Dendritic cell treated with granulocyte-macrophage colony-stimulating factor and Interleukin-4, amounts not matched to agents 40 ng/mL and 50 ng/mL, for 4 days (primary cell): ENCODE data around the gene GLMN.
"Not testable (repeated sequence)": the region's sequence is repeated elsewhere in the genome, so short reads cannot be mapped to it uniquely, and the experiment has no call there.

Experiments used
- H3K27ac Mint-ChIP-seq: one replicate; pipeline ENCODE4 v1.8.0; 2022; ENCODE audit warnings: mild to moderate bottlenecking, mixed read lengths
- H3K27me3 Mint-ChIP-seq: one replicate; pipeline ENCODE4 v1.8.0; 2022; ENCODE audit warnings: mild to moderate bottlenecking, mixed read lengths
- H3K36me3 Mint-ChIP-seq: one replicate; pipeline ENCODE4 v1.8.0; 2022; ENCODE audit warnings: low read depth, mixed read lengths
- H3K4me1 Mint-ChIP-seq: one replicate; pipeline ENCODE4 v1.8.0; 2022; ENCODE audit warnings: low read depth, mixed read lengths
- H3K4me3 Mint-ChIP-seq: one replicate; pipeline ENCODE4 v1.8.0; 2022; ENCODE audit warnings: mild to moderate bottlenecking, moderate library complexity, mixed read lengths
- H3K9me3 Mint-ChIP-seq: one replicate; pipeline ENCODE4 v1.8.0; 2022; ENCODE audit warnings: mixed read lengths
- intact Hi-C: fragments of 100-400 bp; cut with micrococcal nuclease; formaldehyde crosslinking; loops from one replicate; pipeline ENCODE4 v1.15.0; 2022

The GLMN gene

DNA sequence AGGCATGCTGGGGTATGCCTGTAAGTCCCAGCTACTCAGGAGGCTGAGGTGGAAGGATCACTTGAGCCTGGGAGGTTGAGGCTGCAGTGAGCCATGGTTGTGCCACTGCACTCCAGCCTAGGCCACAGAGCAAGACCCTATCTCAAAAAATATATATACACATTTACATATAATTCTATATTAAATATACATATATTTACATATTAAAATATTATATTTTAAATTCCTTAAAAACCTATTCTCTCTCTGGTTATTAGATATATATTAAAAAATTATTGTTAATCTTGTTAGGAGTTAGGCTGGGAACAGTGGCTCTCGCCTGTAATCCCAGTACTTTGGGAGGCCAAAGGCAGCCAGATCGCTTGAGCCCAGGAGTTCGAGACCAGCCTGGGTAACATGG lies 22.7 kb downstream of the GLMN start:
- H3K4me3 Mint-ChIP-seq = no peak overlapping the region
- H3K4me1 Mint-ChIP-seq = no peaks in the 10 kb centered on the region
- no peaks in the 10 kb centered on the region for H3K9me3 Mint-ChIP-seq
- H3K27me3 Mint-ChIP-seq = no peaks in the 10 kb centered on the region
- intact Hi-C loops = no loop called here
- no peak overlapping the region for H3K27ac Mint-ChIP-seq
- H3K36me3 Mint-ChIP-seq = peaks cover 61% of the 10 kb centered on the region

- Mint-ChIP-seq H3K4me1 (no peaks in the 10 kb centered on the region), H3K27ac (no peak overlapping the region), H3K36me3 (peaks cover 50% of the 10 kb centered on the region), H3K4me3 (no peak overlapping the region), H3K9me3 (no peaks in the 10 kb centered on the region), H3K27me3 (no peaks in the 10 kb centered on the region)
- intact Hi-C loops = no loop called here
Measured at GRCh38 chr1:92274939-92275338, 23.8 kb downstream of the GLMN start.

- Mint-ChIP-seq H3K36me3 (peaks cover 42% of the 10 kb centered on the region), H3K27ac (no peak overlapping the region), H3K27me3 (no peaks in the 10 kb centered on the region), H3K9me3 (no peaks in the 10 kb centered on the region), H3K4me3 (no peak overlapping the region), H3K4me1 (no peaks in the 10 kb centered on the region)
- intact Hi-C loops = no loop called here
Measured at GRCh38 chr1:92273039-92273438, 25.7 kb downstream of the GLMN start.

DNA sequence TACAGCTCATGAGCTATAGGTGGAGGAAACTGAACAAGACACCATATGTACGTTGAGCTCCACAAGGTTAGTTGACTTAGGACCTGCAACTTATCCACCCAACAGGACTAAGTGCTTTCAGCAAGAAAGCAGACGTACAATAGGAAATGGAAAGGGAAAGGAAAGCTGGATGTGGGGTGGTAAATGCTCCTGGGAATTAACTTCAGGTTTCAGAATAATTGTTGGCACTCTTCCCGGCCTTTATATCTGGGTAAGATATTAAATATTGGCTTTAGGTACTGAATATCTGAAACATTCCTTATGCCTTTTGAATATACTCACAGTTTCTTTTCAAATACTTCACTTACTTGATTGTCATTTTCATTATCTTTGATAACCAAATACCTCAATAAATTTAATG lies 36.3 kb downstream of the GLMN start:
- no peak overlapping the region for H3K4me3 Mint-ChIP-seq
- no peaks in the 10 kb centered on the region for H3K4me1 Mint-ChIP-seq
- no peak overlapping the region for H3K27ac Mint-ChIP-seq
- no peaks in the 10 kb centered on the region for H3K9me3 Mint-ChIP-seq
- H3K36me3 Mint-ChIP-seq = peaks cover 65% of the 10 kb centered on the region
- no peaks in the 10 kb centered on the region for H3K27me3 Mint-ChIP-seq
- intact Hi-C loops = no loop called here

GRCh38 chr1:92259350-92259749 lies 39.4 kb downstream of the GLMN start:
- intact Hi-C loops = no loop called here
- Mint-ChIP-seq H3K27me3 (no peaks in the 10 kb centered on the region), H3K4me3 (no peak overlapping the region), H3K36me3 (peaks cover 81% of the 10 kb centered on the region), H3K27ac (no peak overlapping the region), H3K9me3 (peaks cover 19% of the 10 kb centered on the region), H3K4me1 (no peaks in the 10 kb centered on the region)

DNA sequence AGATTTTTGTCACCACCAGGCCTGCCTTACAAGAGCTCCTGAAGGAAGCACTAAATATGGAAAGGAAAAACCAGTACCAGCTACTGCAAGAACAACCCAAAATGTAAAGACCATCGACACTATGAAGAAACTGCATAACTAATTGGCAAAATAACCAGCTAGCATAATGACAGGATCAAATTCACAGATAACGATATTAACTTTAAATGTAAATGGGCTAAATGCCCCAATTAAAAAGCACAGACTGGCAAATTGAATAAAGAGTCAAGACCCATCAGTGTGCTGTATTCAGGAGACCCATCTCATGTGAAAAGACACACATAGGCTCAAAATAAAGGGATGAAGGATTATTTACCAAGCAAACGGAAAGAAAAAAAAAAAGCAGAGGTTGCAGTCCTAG lies 44.1 kb downstream of the GLMN start:
- H3K36me3 Mint-ChIP-seq = peaks cover 62% of the 10 kb centered on the region
- H3K9me3 Mint-ChIP-seq = peaks cover 31% of the 10 kb centered on the region
- H3K4me3 Mint-ChIP-seq, H3K27me3 Mint-ChIP-seq, intact Hi-C loops, H3K4me1 Mint-ChIP-seq, H3K27ac Mint-ChIP-seq: not testable (repeated sequence)

DNA sequence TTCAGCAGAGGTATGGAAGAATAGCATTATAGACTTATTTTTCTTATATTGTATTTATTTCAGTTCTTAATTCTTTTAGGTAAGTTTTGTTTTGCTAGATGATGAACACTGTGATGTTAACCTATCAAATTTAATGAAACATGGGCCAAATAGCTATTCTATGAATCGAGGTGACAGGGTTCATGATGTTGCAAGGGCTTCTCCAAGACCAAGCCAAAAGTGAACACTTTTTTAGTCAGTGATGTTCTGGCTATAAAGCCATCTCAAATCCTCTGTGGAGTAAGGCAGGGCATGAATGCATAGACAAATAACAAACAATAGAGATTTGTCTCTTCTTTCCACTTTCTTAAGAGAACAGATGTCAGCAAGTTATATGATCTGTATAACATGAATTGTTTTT lies 54.4 kb downstream of the GLMN start:
- no peak overlapping the region for H3K4me3 Mint-ChIP-seq
- H3K4me1 Mint-ChIP-seq = no peaks in the 10 kb centered on the region
- H3K9me3 Mint-ChIP-seq = no peaks in the 10 kb centered on the region
- peaks cover 8% of the 10 kb centered on the region for H3K36me3 Mint-ChIP-seq
- intact Hi-C loops = no loop called here
- H3K27me3 Mint-ChIP-seq = no peaks in the 10 kb centered on the region
- H3K27ac Mint-ChIP-seq = no peak overlapping the region

- Mint-ChIP-seq H3K27me3 (no peaks in the 10 kb centered on the region), H3K36me3 (no peaks in the 10 kb centered on the region), H3K9me3 (no peaks in the 10 kb centered on the region), H3K4me3 (no peak overlapping the region), H3K27ac (no peak overlapping the region), H3K4me1 (no peaks in the 10 kb centered on the region)
- intact Hi-C loops = no loop called here
Measured at GRCh38 chr1:92240034-92240433, 58.8 kb downstream of the GLMN start.

GRCh38 chr1:92230736-92231135 lies 68.1 kb downstream of the GLMN start:
- H3K36me3 Mint-ChIP-seq = no peaks in the 10 kb centered on the region
- H3K4me1 Mint-ChIP-seq = no peaks in the 10 kb centered on the region
- no peak overlapping the region for H3K4me3 Mint-ChIP-seq
- no peaks in the 10 kb centered on the region for H3K27me3 Mint-ChIP-seq
- no peak overlapping the region for H3K27ac Mint-ChIP-seq
- no peaks in the 10 kb centered on the region for H3K9me3 Mint-ChIP-seq
- intact Hi-C loops = no loop called here

DNA sequence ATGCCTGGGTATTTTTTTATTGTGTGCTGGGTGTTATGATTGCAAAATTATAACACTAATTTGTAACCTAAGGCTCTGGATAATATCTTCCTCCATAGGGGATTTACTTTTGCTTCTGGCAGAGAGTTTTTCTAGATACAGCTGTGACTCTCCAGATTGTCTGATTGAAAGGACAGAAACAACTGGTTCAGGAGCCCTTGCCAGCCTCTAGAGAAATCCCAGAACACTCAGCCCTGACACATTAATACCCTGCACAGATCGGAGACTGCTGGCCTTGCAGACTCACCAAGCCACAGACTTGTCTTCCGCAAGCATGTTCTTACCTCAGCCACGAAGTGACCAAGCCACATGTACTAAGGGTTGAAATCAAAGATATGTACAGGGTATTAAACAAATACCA lies 70.4 kb downstream of the GLMN start:
- H3K4me3 Mint-ChIP-seq = no peak overlapping the region
- H3K27me3 Mint-ChIP-seq = no peaks in the 10 kb centered on the region
- no peaks in the 10 kb centered on the region for H3K4me1 Mint-ChIP-seq
- intact Hi-C loops = no loop called here
- H3K36me3 Mint-ChIP-seq = no peaks in the 10 kb centered on the region
- no peaks in the 10 kb centered on the region for H3K9me3 Mint-ChIP-seq
- no peak overlapping the region for H3K27ac Mint-ChIP-seq

GRCh38 chr1:92219028-92219427 lies 79.8 kb downstream of the GLMN start:
- intact Hi-C loops = no loop called here
- Mint-ChIP-seq H3K4me3 (no peak overlapping the region), H3K27ac (no peak overlapping the region), H3K4me1 (no peaks in the 10 kb centered on the region), H3K27me3 (no peaks in the 10 kb centered on the region), H3K36me3 (no peaks in the 10 kb centered on the region), H3K9me3 (no peaks in the 10 kb centered on the region)

DNA sequence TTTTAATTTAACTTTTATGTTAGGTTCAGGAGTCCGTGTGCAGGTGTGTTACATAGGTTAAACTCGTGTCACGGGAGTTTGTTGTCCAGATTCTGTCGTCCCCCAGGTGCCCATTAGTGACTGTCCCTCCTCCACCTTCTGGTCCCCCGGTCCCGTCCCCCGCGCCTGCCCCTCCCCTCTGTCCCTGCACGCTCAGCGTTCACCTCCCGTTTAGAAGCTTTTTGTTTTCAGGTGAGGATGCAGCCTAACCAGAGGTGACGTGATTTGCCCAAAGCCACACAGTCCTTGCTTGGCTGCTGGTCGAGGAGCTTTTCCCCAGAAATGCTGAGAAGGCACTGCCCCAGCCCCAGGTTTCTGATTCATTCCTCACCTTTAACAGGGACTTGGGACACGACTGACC lies 80.2 kb downstream of the GLMN start:
- no peaks in the 10 kb centered on the region for H3K4me1 Mint-ChIP-seq
- no peak overlapping the region for H3K27ac Mint-ChIP-seq
- intact Hi-C loops = no loop called here
- H3K9me3 Mint-ChIP-seq = no peaks in the 10 kb centered on the region
- H3K4me3 Mint-ChIP-seq = no peak overlapping the region
- no peaks in the 10 kb centered on the region for H3K27me3 Mint-ChIP-seq
- H3K36me3 Mint-ChIP-seq = no peaks in the 10 kb centered on the region

DNA sequence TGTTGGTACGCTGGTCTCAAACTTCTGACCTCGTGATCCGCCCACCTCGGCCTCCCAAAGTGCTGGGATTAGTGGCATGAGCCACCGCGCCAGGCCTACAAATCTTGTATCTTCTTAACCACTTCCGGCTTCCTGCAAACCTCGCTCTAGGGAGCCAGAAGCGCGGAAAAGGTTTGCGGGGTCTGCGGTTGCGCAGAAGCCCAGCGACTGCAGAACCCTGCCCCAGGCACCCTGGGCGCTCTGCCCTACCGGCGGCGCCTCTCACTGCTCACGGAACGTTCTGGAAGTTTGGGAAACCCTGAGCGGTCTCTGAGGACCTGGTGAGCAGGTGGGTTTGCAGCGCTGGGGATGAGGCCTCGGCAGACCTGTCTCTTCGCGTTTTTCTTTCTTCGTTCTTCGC lies 81.1 kb downstream of the GLMN start, which contains the start of gene C1orf146:
C1orf146 (plus strand) TSS at position 195 of the 400 bp plus-strand sequence. CDS start 13,506 bp downstream, outside the sequence.
- Mint-ChIP-seq H3K9me3 (no peaks in the 10 kb centered on the region), H3K4me1 (no peaks in the 10 kb centered on the region)

DNA sequence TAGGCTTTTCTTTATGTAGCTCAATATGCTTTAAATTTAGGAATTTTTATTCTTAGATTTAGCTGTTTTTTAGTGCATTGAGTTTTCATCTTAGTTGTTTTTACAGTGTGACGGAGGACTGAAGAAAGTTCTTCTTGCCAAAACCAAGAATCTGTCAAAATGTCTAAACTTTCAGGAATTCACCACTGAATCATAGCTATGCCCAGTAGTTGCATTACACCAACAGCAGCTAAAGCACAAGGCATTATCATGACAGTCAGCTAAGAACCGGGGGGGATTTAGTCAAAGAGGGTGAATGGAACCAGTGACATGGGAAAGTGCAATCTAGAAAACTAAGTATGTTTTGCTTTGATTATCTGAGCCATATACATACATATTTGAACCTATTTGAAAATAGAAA lies 87.6 kb downstream of the GLMN start:
- intact Hi-C loops = no loop called here
- Mint-ChIP-seq H3K9me3 (no peaks in the 10 kb centered on the region), H3K4me1 (peaks cover 6% of the 10 kb centered on the region), H3K36me3 (no peaks in the 10 kb centered on the region), H3K4me3 (no peak overlapping the region), H3K27me3 (no peaks in the 10 kb centered on the region), H3K27ac (no peak overlapping the region)

More for the DNA sequence above, 81.1 kb downstream of the GLMN start, which contains the start of gene C1orf146:
- Mint-ChIP-seq H3K27ac (no peak within 1 kb of the TSS), H3K27me3 (no peaks in the 10 kb centered on the region), H3K4me3 (no peak within 1 kb of the TSS), H3K36me3 (no peaks in the 10 kb centered on the region)
- intact Hi-C loops = no loop called here

- Mint-ChIP-seq H3K27me3 (no peaks in the 10 kb centered on the region), H3K27ac (no peak overlapping the region), H3K4me3 (no peak overlapping the region), H3K9me3 (no peaks in the 10 kb centered on the region), H3K36me3 (no peaks in the 10 kb centered on the region), H3K4me1 (peaks cover 6% of the 10 kb centered on the region)
- intact Hi-C loops = no loop called here
Measured at GRCh38 chr1:92210701-92211100, 88.1 kb downstream of the GLMN start.
